Right ventricle myocardium superior (tissue), 1 donor: Measurements from ENCODE around the gene COLEC11. TPM values are rescaled to one million over a fixed set of nuclear protein-coding genes. Genes with fewer than 3 reads are reported as not detected.

Experiments
- ATAC-seq: fragments of 200-7000 bp; cut with Tn5 transposase; one replicate; pipeline ENCODE4 v1.9.1; 2020; ENCODE audit warnings: mild to moderate bottlenecking; ENCODE audit not compliant: poor library complexity
- DNase-seq: peaks from one replicate; pipeline ENCODE4 v3.0.0-alpha.2; 2020
- intact Hi-C: fragments of 100-400 bp; cut with DNase I; formaldehyde crosslinking; loops from one replicate; pipeline ENCODE4 v1.11.2; 2022
- total RNA-seq: library from RNA; stranded (reverse); fragmentation: NEBNext Ultra II Directional; extraction: Animal tissue kit (Norgen Biotek cat#: 25700); gene quantifications from one replicate; pipeline ENCODE4 v1.2.1, GENCODE V29; 2021
- donor health status: DM: no; HTN: yes; CAD: no; lungs with severe emphysema.

The COLEC11 gene
- total RNA-seq, 1 donor from 2014 or later, result 2.9 TPM

DNA sequence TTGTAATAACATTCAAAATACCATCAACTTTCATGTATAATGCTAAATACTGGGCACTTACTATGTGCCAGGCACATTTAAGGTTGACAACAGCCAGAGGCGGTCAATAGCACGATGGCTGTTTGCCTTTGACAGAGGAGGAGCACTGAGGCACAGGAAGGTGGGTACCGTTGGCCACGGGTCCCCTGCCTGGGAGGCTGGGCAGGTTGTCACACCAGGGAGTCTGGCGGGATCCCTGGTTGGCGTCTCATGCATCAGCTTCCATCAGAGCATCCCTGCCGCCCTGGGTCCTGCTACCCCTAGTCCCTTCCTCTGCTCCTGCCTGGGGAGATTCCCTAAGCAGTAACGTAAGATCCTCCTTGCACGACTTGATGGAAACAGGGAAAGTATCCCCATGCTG lies 82.5 kb downstream of the COLEC11 start:
- DNase-seq (no peak), ATAC-seq (no peak)
- intact Hi-C loops, result no loop called here

DNA sequence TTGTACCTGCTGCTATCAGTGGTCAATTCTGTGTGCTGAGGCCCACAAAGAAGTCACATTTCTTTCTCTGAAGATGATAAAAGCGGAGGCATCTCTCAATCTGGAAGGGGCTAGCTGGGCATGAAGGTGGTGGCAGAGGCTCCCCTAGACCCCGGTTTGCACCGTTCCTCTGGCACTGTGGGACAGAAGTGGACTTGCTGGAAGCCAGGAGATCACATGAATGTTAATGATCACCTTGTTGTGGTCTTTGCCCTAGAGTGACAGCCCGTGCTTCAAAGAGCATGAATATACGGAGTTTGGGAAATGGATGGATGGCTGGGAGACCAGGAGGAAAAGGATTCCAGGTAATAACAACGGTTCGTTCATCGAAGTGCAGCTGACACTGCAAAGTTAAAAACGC lies 83.3 kb downstream of the COLEC11 start:
- no peak for ATAC-seq
- intact Hi-C loops, result no loop called here
- DNase-seq, result no peak

DNA sequence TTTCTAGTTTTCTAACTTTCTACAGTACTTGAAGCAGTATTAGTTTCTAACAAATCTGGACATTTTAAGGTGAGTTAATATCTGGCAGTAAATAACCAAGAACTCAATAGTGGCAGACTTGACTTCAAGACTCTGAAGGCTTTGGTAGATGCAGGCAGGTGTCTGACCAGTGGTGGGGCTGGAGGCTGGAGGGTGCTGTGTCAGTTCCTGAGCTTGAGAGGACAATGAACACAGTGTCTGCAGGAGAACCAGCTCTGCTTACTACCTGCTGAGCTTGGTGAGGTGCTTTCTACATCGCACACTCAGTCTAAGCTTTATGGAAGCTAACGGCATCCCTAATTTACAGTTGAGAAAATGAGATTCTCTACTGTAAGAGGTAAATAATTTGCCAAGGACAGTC lies 84.3 kb downstream of the COLEC11 start:
- no peak for DNase-seq
- intact Hi-C loops, result no loop called here

DNA sequence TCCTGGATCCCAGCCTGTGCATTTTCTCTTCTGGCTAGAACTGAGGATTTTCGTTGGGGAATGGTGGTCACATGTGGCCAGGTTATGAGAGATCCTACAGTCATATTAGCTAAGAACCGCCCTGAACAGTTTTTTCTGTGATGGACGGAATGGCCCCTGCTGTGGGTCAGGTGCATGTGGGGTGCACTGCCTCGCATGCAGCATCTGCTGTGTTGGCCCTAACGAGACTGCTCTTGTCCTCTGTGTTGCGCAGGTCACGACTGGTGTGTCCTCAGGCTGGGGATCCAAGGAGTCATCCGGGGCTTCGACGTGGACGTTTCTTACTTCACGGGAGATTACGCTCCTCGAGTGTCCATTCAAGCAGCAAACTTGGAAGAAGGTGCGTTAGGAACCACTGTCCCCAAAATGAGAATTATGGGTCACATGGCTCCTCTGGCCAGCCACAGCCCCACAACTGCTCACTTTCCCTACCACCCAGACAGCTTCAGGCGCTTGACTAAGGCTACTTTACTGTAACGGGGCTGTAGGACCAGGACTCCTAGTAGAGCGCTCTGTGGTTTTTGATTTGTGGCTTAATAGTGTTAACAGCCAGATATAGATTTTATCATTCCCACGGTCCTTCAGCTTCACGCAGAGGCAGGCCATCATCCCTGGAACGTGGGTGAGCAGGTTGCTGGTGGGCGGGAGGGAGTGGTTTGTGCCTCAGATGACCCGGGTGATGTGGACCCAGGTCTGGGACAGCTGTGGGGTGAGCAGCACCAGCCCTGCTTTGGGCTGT lies 84.9 kb downstream of the COLEC11 start:
- ATAC-seq (no peak), DNase-seq (no peak)
- intact Hi-C loops, result no loop called here

More for the DNA sequence above, 84.3 kb downstream of the COLEC11 start:
- ATAC-seq, result no peak

DNA sequence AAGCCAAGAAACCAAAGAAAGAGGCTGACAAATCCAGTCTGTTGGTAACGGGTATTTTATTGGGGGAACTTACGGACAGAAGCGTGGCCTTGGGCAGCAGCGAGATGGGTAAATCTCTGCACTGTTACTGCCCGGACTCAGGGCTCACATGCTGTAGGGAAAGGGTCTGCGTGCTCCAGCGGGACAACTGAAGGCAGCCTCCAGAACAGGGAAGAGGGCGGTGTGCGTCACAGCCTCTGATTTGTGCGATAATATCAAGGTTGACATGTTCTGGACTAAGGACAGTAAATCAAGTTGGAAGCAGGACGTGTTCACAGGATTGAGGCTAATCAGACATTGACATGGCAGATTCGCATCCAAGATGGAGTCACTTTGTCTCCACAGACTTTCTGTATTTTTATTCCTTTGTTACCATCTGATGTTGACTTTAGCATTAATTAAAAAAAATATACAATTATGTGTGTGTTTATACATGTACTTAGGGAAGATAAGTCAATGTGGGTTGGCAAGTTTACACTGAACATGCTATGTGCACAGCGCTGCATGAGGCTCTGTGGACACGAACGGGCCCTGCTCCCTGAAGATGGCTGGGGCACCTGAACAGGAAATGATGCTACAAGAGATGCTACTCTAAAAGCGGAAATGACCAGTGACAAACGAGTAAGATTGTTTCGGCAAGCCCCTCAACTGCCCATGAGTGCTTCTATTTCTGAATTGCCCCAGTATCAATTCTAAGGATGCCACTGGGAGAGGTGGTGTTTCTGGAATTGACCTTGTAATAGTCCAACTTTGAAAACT lies 85.8 kb downstream of the COLEC11 start:
- intact Hi-C loops, result no loop called here
- DNase-seq (no peak), ATAC-seq (no peak)

DNA sequence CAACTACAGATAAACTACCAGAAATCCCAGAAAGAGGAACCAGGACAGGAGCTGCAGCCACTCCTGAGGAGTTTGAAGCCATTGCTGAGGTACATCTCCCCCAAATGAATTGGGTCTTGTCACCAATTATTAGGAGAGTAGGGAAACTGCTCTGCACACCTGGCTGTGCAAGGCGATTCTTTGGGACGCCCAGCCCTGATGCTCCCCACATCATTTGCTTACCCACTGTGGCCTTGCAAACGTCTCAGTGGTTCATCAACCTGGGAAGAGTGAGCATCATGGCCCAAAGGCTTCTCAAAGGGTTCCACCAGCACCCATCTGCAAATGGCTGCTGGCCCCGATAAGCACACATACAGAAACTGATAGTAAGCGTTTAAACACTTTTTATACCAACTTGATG lies 86.7 kb downstream of the COLEC11 start:
- intact Hi-C loops, result no loop called here
- DNase-seq, result no peak
- ATAC-seq, result no peak

DNA sequence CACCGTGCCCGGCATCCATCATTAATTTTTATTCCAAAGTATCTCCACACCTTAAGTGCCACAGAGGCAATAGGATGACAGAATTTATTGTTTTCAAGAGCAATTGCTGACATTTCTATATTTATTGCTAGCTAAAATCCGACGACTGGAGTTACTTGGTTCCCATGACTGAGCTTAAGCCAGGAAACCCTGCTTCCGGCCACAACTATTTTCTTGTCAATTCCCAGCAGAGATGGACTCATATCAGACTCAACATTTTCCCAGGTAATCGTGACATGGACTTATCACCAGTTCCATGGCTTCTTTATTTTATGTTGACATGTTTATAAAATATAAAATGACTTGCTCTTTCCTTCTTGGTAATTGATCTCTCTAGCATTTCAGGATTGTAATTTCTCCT lies 87.9 kb downstream of the COLEC11 start:
- ATAC-seq, result no peak
- intact Hi-C loops, result no loop called here
- DNase-seq, result no peak

DNA sequence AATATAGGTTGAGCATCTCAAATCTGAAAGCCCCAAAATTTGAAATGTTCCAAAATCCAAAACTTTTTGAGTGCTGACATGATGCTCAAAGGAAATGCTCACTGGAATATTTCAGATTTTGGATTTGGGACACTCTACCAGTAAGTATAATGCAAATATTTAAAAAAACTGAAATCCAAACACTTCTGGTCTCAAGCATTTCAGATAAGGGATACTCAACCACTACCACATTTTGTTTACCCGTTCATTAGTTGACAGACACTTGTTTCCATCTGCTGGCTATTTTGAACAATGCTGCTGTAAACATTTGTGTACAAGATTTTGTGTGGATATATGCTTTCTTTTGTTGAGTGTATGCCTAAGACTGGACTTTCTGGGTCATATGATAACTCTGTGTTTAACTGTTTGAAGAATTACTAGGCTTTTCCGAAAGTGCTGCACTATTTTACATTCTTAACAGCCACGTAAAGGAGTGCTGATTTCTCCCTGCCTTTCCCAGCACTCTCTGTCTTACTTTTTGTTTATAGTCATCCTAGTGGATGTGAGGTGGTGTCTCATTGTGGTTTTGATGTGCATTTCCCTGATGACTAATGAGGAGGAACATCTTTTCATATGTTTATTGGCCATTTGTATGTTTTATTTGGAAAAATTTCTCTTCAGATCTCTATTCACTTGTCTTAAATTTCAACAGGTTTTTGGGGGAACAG lies 89.0 kb downstream of the COLEC11 start:
- no peak for DNase-seq
- ATAC-seq, result no peak
- intact Hi-C loops, result no loop called here

DNA sequence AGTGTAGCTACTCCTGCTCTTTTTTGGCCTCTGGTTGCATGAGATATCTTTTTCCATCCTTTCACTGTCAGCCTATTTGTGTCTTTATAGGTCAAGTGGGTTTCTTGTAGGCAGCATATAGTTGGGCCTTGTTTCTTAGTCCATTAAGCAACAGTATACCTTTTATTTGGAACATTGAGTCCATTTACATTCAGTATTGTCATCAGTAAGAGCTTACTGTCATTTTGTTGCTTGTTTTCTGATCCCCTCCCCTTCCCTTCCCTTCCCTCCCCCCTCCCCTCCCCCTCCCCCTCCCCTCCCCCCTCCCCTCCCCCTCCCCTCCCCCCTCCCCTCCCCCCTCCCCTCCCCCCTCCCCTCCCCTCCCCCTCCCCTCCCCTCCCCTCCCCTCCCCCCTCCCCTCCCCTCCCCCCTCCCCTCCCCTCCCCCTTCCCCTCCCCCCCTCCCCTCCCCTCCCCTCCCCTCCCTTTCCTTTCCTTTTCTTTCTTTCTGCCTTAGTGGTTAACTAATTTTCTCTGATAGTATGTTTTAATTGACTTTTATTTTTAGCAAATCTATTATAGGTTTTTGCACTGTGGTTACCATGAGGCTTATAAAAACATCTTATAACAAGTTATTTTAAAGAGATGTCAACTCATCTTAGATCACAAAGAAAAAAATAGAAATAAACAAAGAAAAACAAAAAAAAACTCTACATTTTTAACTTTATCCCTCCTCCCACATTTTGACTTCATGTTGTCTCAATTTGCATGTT lies 95.3 kb downstream of the COLEC11 start:
- DNase-seq, result no peak
- intact Hi-C loops, result no loop called here
- no peak for ATAC-seq

DNA sequence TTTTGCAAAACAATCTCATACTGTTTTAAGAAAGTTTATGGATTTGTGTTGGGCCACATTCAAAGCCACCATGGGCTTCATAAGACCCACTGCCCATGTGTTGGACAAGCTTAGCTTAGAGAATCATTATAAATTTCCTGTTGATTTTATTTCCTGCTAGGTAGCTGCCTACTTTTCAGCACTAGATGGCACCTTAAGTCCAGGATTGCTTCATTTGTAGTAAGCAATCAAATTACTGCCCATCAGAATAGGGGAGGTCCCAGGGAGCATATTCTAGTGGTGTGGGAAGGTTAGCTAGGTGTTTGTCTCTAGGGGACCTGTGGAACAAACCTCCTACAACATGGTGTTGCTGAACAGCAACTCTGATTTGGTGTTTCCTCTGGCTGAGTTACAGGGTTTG lies 97.5 kb downstream of the COLEC11 start:
- no peak for ATAC-seq
- intact Hi-C loops, result no loop called here
- DNase-seq, result no peak

Other genes starting within 250 kb of the COLEC11 start
- 8.4 TPM for gene EIPR1, start 217.3 kb upstream of the COLEC11 start, total RNA-seq
- gene TRAPPC12, start 215.4 kb upstream of the COLEC11 start, total RNA-seq, result 104 TPM
- 141 TPM for gene ADI1, start 75.6 kb upstream of the COLEC11 start, total RNA-seq
- 20.8 TPM for gene RNASEH1, start 36.8 kb upstream of the COLEC11 start, total RNA-seq
- 570 TPM for gene RPS7, start 19.9 kb upstream of the COLEC11 start, total RNA-seq
- not detected for gene ALLC, start 63.1 kb downstream of the COLEC11 start, total RNA-seq
- not detected for gene DCDC2C, start 108.5 kb downstream of the COLEC11 start, total RNA-seq